Measurements from ENCODE around the gene SKIC8. TPM values are rescaled to one million over a fixed set of nuclear protein-coding genes. Genes with fewer than 3 reads are reported as not detected.

Gene SKIC8
- total RNA-seq, 3 donors from 2014 or later (not counting 1 experiment from before 2014, with no cell fraction given): 20.7 to 24.9 (median 21.4) TPM

DNA sequence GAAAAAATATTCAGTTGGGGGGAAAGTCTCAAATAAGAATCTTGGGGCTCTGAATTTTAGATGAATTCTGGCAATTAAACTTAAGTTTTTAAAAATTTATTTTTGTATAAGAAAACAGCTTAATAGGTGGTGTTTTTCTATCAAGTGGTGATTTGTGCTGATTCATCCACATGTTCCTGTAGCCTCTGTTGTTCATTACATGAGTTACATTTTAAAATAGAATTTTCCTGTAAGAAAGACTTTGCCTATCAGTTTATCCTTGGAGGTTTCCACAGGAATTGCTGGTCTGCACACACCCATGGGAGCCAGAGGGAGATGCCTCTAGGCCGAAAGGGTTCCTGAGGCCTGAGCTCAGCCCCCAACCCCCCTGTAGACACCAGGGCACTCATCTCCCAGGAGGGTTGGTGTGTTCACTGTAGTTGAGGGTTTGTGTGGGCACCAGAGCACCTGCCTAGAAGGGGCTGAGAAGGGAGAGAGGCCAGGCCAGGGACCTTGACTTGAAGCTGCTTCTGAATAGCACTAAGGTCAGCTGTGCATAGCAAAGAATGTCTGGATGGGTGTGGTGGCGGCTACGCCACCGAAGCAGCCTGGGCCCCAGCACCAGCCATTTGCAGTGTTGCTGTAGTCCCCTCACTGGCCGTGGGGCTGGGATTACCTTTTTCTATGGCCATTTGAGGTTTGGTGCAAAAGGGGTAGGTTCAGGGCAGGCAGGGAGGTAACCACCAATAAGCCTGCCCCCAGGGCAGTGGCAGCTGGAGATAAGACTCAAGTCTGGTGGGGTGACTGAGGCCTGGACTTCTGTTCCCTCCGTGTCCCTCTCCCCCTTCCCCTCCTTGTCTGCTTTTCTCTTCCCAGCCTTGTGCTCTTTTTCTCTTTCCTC is 23.1 kb downstream of the SKIC8 start:
- no peaks in the 10 kb centered on the region for H3K9me3 Mint-ChIP-seq
- ATAC-seq: no peak

DNA sequence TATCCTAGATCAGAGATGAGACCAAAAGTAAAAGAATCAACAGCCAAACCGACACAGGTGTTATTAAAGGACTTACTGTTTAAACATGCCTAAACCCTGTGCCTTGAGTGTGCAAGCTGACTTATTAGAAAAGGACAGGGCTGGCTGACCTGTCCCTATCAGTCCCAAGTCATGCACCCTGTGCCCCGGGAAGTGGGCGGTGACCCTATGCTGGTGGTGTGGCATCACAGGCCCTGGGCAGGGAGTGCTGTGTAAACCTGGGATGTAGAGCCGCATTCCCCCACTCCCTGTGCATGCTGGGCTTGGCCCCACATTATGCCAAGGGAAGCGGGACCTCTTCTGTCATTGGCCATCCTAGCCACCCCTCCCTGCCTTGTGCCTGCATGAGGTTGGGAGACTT is 24.4 kb downstream of the SKIC8 start:
- no peak for ATAC-seq
- Histone ChIP-seq H3K27me3 (ENCODE audit: control insufficient read depth, insufficient read depth, low read length) (no peaks in the 10 kb centered on the region), H3K4me1 (ENCODE audit: control insufficient read depth, insufficient read depth, low read length) (no peaks in the 10 kb centered on the region), H3K36me3 (ENCODE audit: control insufficient read depth, insufficient read depth, low read length) (peaks cover 30% of the 10 kb centered on the region), H3K4me3 (ENCODE audit: low read length) (no peak overlapping the region), H3K9me3 (ENCODE audit: control insufficient read depth, insufficient read depth, low read length) (no peaks in the 10 kb centered on the region), H3K27ac (ENCODE audit: low read length) (no peak overlapping the region)
- no peaks in the 10 kb centered on the region for H3K27me3 Mint-ChIP-seq (ENCODE audit: low read depth in 2 of 2)
- no peaks in the 10 kb centered on the region for H3K36me3 Mint-ChIP-seq
- intact Hi-C loops (cut with micrococcal nuclease): no loop called here
- no peak for DNase-seq
- no peak overlapping the region for H3K27ac Mint-ChIP-seq
- no peak overlapping the region for H3K4me3 Mint-ChIP-seq
- H3K4me1 Mint-ChIP-seq: peaks cover 0 to 3% of the 10 kb centered on the region in 2 donors
- WGBS (ENCODE audit: insufficient coverage): 97% methylated on average over 5 of the region's 5 CpGs
- no peaks in the 10 kb centered on the region for H3K9me3 Mint-ChIP-seq
- TF ChIP-seq, protein P1, sequence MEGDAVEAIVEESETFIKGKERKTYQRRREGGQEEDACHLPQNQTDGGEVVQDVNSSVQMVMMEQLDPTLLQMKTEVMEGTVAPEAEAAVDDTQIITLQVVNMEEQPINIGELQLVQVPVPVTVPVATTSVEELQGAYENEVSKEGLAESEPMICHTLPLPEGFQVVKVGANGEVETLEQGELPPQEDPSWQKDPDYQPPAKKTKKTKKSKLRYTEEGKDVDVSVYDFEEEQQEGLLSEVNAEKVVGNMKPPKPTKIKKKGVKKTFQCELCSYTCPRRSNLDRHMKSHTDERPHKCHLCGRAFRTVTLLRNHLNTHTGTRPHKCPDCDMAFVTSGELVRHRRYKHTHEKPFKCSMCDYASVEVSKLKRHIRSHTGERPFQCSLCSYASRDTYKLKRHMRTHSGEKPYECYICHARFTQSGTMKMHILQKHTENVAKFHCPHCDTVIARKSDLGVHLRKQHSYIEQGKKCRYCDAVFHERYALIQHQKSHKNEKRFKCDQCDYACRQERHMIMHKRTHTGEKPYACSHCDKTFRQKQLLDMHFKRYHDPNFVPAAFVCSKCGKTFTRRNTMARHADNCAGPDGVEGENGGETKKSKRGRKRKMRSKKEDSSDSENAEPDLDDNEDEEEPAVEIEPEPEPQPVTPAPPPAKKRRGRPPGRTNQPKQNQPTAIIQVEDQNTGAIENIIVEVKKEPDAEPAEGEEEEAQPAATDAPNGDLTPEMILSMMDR (IDR thresholded peaks at IDR 0.05): no peak

More for the DNA sequence above, 23.1 kb downstream of the SKIC8 start:
- TF ChIP-seq, protein P1 (IDR thresholded peaks at IDR 0.05): no peak
- H3K27me3 ChIP-seq (ENCODE audit: control insufficient read depth, insufficient read depth, low read length): no peaks in the 10 kb centered on the region
- H3K9me3 ChIP-seq (ENCODE audit: control insufficient read depth, insufficient read depth, low read length): no peaks in the 10 kb centered on the region
- H3K36me3 ChIP-seq (ENCODE audit: control insufficient read depth, insufficient read depth, low read length): peaks cover 38% of the 10 kb centered on the region
- H3K27ac Mint-ChIP-seq: no peak overlapping the region
- H3K4me1 Mint-ChIP-seq: peaks cover 0 to 4% of the 10 kb centered on the region in 2 donors
- WGBS (ENCODE audit: insufficient coverage): 91% methylated on average over 5 of the region's 6 CpGs
- no peaks in the 10 kb centered on the region for H3K36me3 Mint-ChIP-seq
- no peaks in the 10 kb centered on the region for H3K4me1 ChIP-seq (ENCODE audit: control insufficient read depth, insufficient read depth, low read length)
- intact Hi-C loops (cut with micrococcal nuclease): no loop called here
- DNase-seq: no peak
- no peak overlapping the region for H3K4me3 Mint-ChIP-seq
- no peak overlapping the region for H3K27ac ChIP-seq (ENCODE audit: low read length)
- no peaks in the 10 kb centered on the region for H3K27me3 Mint-ChIP-seq (ENCODE audit: low read depth in 2 of 2)
- H3K4me3 ChIP-seq (ENCODE audit: low read length): no peak overlapping the region

DNA sequence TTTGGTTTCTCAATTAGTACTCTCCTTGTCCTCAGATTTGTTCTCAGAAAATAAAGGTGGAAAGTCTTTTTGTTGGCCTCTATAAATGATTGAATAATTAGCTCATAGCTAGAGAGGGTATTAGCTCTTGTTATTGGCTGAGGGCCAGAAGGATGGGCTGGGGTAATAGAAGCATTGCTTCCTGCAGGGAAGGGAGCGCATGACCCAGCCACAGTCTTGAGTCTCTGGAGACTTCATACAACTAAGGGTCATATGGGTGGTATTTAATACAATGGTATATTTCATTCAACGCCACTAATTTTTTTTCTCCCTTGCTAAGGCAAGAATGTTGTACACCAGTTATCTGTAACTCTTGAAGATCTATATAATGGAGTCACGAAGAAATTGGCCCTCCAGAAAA is 26.6 kb downstream of the SKIC8 start:
- intact Hi-C loops (cut with micrococcal nuclease): no loop called here
- TF ChIP-seq, protein P1 (IDR thresholded peaks at IDR 0.05): no peak
- H3K9me3 ChIP-seq (ENCODE audit: control insufficient read depth, insufficient read depth, low read length): no peaks in the 10 kb centered on the region
- Mint-ChIP-seq H3K4me1 (no peaks in the 10 kb centered on the region), H3K4me3 (no peak overlapping the region), H3K27ac (no peak overlapping the region), H3K27me3 (ENCODE audit: low read depth in 2 of 2) (no peaks in the 10 kb centered on the region), H3K36me3 (no peaks in the 10 kb centered on the region), H3K9me3 (no peaks in the 10 kb centered on the region)
- no peaks in the 10 kb centered on the region for H3K4me1 ChIP-seq (ENCODE audit: control insufficient read depth, insufficient read depth, low read length)
- no peak overlapping the region for H3K27ac ChIP-seq (ENCODE audit: low read length)
- no peaks in the 10 kb centered on the region for H3K27me3 ChIP-seq (ENCODE audit: control insufficient read depth, insufficient read depth, low read length)
- peaks cover 22% of the 10 kb centered on the region for H3K36me3 ChIP-seq (ENCODE audit: control insufficient read depth, insufficient read depth, low read length)
- ATAC-seq (no peak), DNase-seq (no peak)
- no peak overlapping the region for H3K4me3 ChIP-seq (ENCODE audit: low read length)
- 100% methylated on average over 2 of the region's 3 CpGs for WGBS (ENCODE audit: insufficient coverage)
